HL-60 (cell line): Measurements from ENCODE around the gene FAAP24.
"Not testable (repeated sequence)": the region's sequence is repeated elsewhere in the genome, so short reads cannot be mapped to it uniquely, and the experiment has no call there.

Experiments
- DNase-seq, 2 experiments: peaks; one replicate each; pipeline ENCODE4 v3.0.0-alpha.2; 2010 to 2020; ENCODE audit warnings: low read depth in 1 of 2, low spot score in 1 of 2
- H3K27ac ChIP-seq: fragments of 250-450 bp; sonication (Bioruptor Pico); replicated peaks from 2 replicates; pipeline ENCODE4 v1.5.1; 2020; ENCODE audit warnings: mild to moderate bottlenecking, moderate library complexity
- H3K27me3 ChIP-seq: fragments of 250-450 bp; sonication (Bioruptor Pico); 2 replicates; pipeline ENCODE4 v1.5.1; 2021; ENCODE audit warnings: mild to moderate bottlenecking, moderate library complexity; ENCODE audit not compliant: insufficient read depth, poor library complexity, severe bottlenecking
- H3K4me3 ChIP-seq: replicated peaks from 2 replicates; pipeline ENCODE4 v1.5.1; 2011; ENCODE audit warnings: mild to moderate bottlenecking, control low read depth, low read length; ENCODE audit not compliant: insufficient read depth
- CTCF ChIP-seq: IDR thresholded peaks from one replicate; pipeline ENCODE4 v1.5.1; 2011; ENCODE audit warnings: low read length, control low read depth, inconsistent platforms; ENCODE audit not compliant: insufficient read depth
- GABPA ChIP-seq: IDR thresholded peaks from 2 replicates; pipeline ENCODE4 v1.6.1; 2012; ENCODE audit warnings: low read depth
- POLR2AphosphoS5 ChIP-seq: IDR thresholded peaks from 2 replicates; pipeline ENCODE4 v1.6.1; 2012; ENCODE audit warnings: low read depth
- REST ChIP-seq: IDR thresholded peaks from 2 replicates; pipeline ENCODE4 v1.6.1; 2012; ENCODE audit warnings: low read depth; ENCODE audit not compliant: insufficient replicate concordance
- SPI1 ChIP-seq: IDR thresholded peaks from 2 replicates; pipeline ENCODE4 v1.6.1; 2012; ENCODE audit warnings: low read depth, mild to moderate bottlenecking, borderline replicate concordance

Gene FAAP24

DNA sequence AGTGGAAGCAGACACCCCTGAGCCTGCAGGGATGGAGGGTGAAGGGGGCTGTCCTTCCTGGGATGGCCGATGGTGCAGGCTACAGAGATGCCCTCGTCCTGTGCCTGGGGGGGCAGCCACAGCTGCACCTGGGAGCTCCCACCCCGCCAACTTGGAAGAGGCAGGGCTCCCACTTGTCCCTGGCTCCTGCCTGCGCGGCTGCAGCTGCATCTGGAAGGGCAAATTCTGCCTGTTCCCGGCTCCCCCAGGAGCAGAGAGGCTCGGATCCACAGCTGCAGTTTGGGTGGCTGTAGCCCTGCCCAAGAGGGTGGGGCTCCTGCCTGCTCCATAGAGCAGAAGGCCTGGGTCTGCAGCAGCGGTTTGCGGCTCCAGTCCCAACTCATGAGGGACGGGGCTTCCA is 2.5 kb upstream of the FAAP24 start:
- H3K4me3 ChIP-seq, result no peak overlapping the region
- no peak for DNase-seq
- H3K27me3 ChIP-seq, result no peaks in the 10 kb centered on the region
- H3K27ac ChIP-seq, result no peak overlapping the region
- TF ChIP-seq GABPA (no peak), SPI1 (no peak), CTCF (no peak), POLR2AphosphoS5 (no peak)

DNA sequence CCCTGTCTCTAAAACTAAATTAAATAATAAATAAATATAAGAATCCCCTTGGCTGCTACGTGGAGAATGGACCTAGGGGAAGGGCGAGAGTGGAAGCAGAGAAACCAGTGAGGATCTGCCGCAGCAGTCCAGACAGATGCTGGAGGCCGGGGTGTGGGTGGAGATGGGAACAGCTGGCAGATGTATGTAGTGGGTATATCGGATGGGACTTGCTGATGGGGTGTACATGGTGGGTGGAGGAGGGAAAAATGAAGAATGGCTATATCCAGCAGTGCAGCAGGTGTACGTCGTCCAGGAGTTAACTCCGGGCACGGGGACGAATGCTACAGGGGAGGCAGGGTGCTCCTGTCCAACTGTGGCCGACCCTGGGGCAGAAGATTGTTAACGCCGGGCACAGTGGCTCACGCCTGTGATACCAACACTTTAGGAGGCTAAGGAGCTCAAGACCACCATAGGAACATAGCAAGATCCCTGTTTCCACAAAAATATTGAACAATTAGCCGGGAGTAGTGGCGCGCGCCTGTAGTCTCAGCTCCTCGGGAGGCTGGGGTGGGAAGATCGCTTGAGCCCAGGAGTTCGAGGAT is 938 bp upstream of the FAAP24 start:
- H3K4me3 ChIP-seq, result peak overlapping the region; percentile 95
- no peak overlapping the region; the same call in 1 of the 2 replicates for H3K27ac ChIP-seq
- no peak for DNase-seq
- TF ChIP-seq SPI1 (no peak), POLR2AphosphoS5 (no peak), CTCF (no peak), REST (no peak), GABPA (no peak)
- no peaks in the 10 kb centered on the region for H3K27me3 ChIP-seq

DNA sequence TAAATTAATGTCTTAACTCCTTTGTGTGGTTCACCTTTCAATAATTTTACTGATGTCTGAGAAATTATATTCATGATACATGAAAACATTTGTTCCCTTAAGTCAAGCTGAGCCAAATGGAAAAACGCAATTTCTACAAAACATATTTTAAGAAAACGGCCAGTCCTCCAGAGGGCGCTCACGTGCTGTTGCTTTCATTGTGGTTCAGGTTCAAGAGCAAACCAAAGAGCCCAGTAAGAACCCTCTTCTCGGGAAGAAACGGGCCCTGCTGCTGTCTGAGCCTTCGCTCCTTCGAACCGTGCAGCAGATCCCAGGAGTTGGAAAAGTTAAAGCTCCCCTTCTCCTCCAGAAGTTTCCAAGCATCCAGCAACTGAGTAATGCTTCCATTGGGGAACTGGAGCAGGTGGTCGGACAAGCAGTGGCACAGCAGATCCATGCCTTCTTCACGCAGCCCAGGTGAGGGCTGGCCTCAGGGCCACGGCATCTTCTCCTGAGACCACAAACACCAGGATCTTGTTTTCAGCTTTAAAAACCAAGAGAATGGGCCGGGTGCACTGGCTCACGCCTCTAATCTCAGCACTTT is 4.3 kb downstream of the FAAP24 start:
- Histone ChIP-seq H3K4me3 (no peak overlapping the region), H3K27ac (no peak overlapping the region), H3K27me3 (no peaks in the 10 kb centered on the region)
- TF ChIP-seq CTCF, result peak; percentile 63
- no peak for TF ChIP-seq SPI1
- peak in 1 of 2 experiments; percentile 71 for DNase-seq

DNA sequence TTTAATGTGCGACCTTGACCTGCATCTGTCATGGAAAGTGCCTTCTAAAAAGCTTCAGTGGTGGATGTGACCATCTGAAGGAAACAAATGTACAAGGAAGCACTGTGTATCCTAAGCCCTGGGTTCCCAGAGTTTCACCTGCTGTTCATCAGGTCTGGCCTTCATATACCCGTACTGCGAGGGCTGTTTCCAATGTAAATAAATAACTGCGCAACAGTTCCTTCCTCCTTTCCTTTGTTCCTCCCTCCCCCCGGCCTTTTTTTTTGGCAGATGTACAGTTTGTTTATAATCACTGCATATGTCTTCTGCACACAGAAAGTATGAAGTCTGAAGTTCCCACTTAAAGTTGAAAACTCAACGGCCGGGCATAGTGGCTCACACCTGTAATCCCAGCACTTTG is 5.2 kb downstream of the FAAP24 start:
- DNase-seq, result peak; percentile 42 to 66
- H3K27ac ChIP-seq, result peak overlapping the region; percentile 34; the same call in 1 of the 2 replicates
- TF ChIP-seq SPI1, result peak; percentile 65
- no peak for TF ChIP-seq GABPA
- no peak for TF ChIP-seq POLR2AphosphoS5
- TF ChIP-seq REST, result no peak
- no peak for TF ChIP-seq CTCF
- H3K4me3 ChIP-seq, result no peak overlapping the region
- no peaks in the 10 kb centered on the region for H3K27me3 ChIP-seq

DNA sequence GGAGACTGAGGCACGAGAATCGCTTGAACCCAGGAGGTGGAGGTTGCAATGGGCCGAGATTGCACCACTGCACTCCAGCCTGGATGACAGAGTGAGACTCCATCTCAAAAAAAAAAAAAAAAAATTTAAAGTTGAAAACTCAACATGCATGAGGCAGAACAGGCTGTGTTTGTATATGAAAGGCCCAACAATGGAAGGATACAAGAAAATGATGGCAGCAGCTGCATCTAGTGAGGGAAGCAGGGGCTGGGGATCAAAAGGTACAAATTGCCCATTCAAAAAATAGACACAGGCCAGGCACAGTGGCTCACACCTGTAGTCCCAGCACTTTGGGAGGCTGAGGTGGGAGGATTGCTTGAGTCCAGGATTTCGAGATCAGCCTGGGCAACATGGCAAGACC is 5.8 kb downstream of the FAAP24 start:
- not testable (repeated sequence) for DNase-seq, H3K27ac ChIP-seq, H3K27me3 ChIP-seq, H3K4me3 ChIP-seq

- not testable (repeated sequence) for DNase-seq, H3K27me3 ChIP-seq, H3K4me3 ChIP-seq, H3K27ac ChIP-seq
These were observed 7.8 kb downstream of the FAAP24 start for GRCh38 chr19:32979807-32980206.
